ENCODE results near the gene CENPE.
"Not testable (repeated sequence)": the region's sequence is repeated elsewhere in the genome, so short reads cannot be mapped to it uniquely, and the experiment has no call there.

The CENPE gene

GRCh38 chr4:103198111-103198765 is at the start of gene CENPE:
TSS of gene CENPE (minus strand) at chr4:103198343. CDS start at chr4:103198319, 24 bp downstream.
- DNase-seq (ENCODE audit: low read depth), result peak; percentile 70

- no peak for DNase-seq (ENCODE audit: low read depth)
Observed at GRCh38 chr4:103244251-103244650, 46.1 kb upstream of the CENPE start.

GRCh38 chr4:103230938-103231337 is 32.8 kb upstream of the CENPE start:
- not testable (repeated sequence) for DNase-seq (ENCODE audit: low read depth)

- not testable (repeated sequence) for DNase-seq (ENCODE audit: low read depth)
Observed at GRCh38 chr4:103223556-103223955, 25.4 kb upstream of the CENPE start.

- no peak for DNase-seq (ENCODE audit: low read depth)
Observed at GRCh38 chr4:103207673-103208072, 9.5 kb upstream of the CENPE start.

GRCh38 chr4:103204111-103204510 is 6.0 kb upstream of the CENPE start:
- no peak for DNase-seq (ENCODE audit: low read depth)

GRCh38 chr4:103201724-103202123 is 3.6 kb upstream of the CENPE start:
- no peak for DNase-seq (ENCODE audit: low read depth)

- DNase-seq (ENCODE audit: low read depth), result no peak
Observed at GRCh38 chr4:103201253-103201652, 3.1 kb upstream of the CENPE start.

GRCh38 chr4:103199009-103199408 is 866 bp upstream of the CENPE start:
- no peak for DNase-seq (ENCODE audit: low read depth)

GRCh38 chr4:103197765-103198110 is 405 bp downstream of the CENPE start:
- no peak for DNase-seq (ENCODE audit: low read depth)

- DNase-seq (ENCODE audit: low read depth), result no peak
Observed at GRCh38 chr4:103193457-103193856, 4.7 kb downstream of the CENPE start.

- no peak for DNase-seq (ENCODE audit: low read depth)
Observed at GRCh38 chr4:103171006-103171405, 27.1 kb downstream of the CENPE start.

- DNase-seq (ENCODE audit: low read depth), result not testable (repeated sequence)
Observed at GRCh38 chr4:103169750-103170149, 28.4 kb downstream of the CENPE start.

GRCh38 chr4:103168993-103169392 is 29.1 kb downstream of the CENPE start:
- no peak for DNase-seq (ENCODE audit: low read depth)

GRCh38 chr4:103162176-103162575 is 36.0 kb downstream of the CENPE start:
- no peak for DNase-seq (ENCODE audit: low read depth)

GRCh38 chr4:103158760-103159159 is 39.4 kb downstream of the CENPE start:
- no peak for DNase-seq (ENCODE audit: low read depth)

GRCh38 chr4:103156106-103156505 is 42.0 kb downstream of the CENPE start:
- no peak for DNase-seq (ENCODE audit: low read depth)

GRCh38 chr4:103152381-103152780 is 45.8 kb downstream of the CENPE start:
- no peak for DNase-seq (ENCODE audit: low read depth)

GRCh38 chr4:103150677-103151076 is 47.5 kb downstream of the CENPE start:
- DNase-seq (ENCODE audit: low read depth), result no peak

GRCh38 chr4:103144926-103145325 is 53.2 kb downstream of the CENPE start:
- DNase-seq (ENCODE audit: low read depth), result no peak

GRCh38 chr4:103137446-103137827 is 60.7 kb downstream of the CENPE start:
- DNase-seq (ENCODE audit: low read depth), result no peak

- DNase-seq (ENCODE audit: low read depth), result no peak
Observed at GRCh38 chr4:103136671-103137445, 61.3 kb downstream of the CENPE start.

- DNase-seq (ENCODE audit: low read depth), result no peak
Observed at GRCh38 chr4:103129174-103129573, 69.0 kb downstream of the CENPE start.

GRCh38 chr4:103126126-103126525 is 72.0 kb downstream of the CENPE start:
- DNase-seq (ENCODE audit: low read depth), result no peak
